ENCODE data around the gene ZNF124. TPM values are rescaled to one million over a fixed set of nuclear protein-coding genes. Genes with fewer than 3 reads are reported as not detected.
"Not testable (repeated sequence)": the region's sequence is repeated elsewhere in the genome, so short reads cannot be mapped to it uniquely, and the experiment has no call there.

ZNF124 gene
- 233 and 273 TPM in 2 replicates for total RNA-seq
- long read RNA-seq, transcript ZNF124-201 (4 exons, 1,674 nt) = major isoform, 44 of 95 reads
- long read RNA-seq, transcript ZNF124-206 (4 exons, 1,292 nt) = minor isoform, 29 of 95 reads
- long read RNA-seq, partial matches to known transcripts = 1 of 95 reads
- long read RNA-seq, other reads (novel, unspliced or antisense) = 15 of 95 reads

DNA sequence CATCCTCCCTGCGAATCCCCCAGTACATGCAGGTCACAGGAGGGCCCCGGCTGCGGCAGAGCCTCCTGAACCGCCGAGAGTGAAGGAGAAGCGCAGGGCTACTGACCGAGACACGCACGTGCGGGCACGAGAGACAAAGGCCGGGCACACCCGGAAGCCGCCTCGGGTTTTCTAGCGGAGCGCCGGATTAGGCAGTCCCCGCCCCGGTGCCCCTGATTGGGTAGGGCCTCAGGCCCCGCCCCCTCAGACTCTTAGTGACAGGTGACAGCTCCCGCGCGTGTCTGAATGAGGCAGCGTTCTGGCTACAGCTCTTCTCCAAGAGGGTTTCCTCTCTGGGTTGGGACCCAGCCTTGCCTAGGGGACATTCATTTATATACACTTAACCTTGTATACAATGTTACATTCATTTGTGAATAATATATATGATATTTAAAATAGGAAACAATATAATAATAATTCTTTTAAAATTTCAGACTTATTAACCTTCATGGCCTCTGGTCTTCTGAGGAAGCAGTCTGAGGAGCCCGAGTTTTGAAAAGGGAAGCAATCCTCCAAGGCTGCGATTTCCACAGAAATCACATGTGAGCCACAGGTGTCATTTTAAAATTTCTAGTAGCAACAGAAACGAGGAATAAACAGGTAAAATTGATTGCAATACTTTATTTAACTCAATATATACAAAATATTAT, at the start of gene ZNF124:
Gene ZNF124 (minus strand): TSS at position 146 of the 689 bp plus-strand sequence. CDS start 143 bp downstream, at position 3.
- DNase-seq (ENCODE audit: low spot score, unreplicated experiment); H3K9me3 Mint-ChIP-seq (ENCODE audit: low read depth); H3K27me3 Mint-ChIP-seq; H3K4me1 Mint-ChIP-seq (ENCODE audit: low read depth); H3K27ac Mint-ChIP-seq; H3K4me3 Mint-ChIP-seq (ENCODE audit: low read depth): not testable (repeated sequence)
- peaks cover 25% of the 10 kb centered on the region for H3K36me3 Mint-ChIP-seq (ENCODE audit: insufficient read depth)

- not testable (repeated sequence) for DNase-seq (ENCODE audit: low spot score, unreplicated experiment); H3K27me3 Mint-ChIP-seq; H3K27ac Mint-ChIP-seq; H3K4me1 Mint-ChIP-seq (ENCODE audit: low read depth); H3K36me3 Mint-ChIP-seq (ENCODE audit: insufficient read depth); H3K4me3 Mint-ChIP-seq (ENCODE audit: low read depth)
- peaks cover 17% of the 10 kb centered on the region for H3K9me3 Mint-ChIP-seq (ENCODE audit: low read depth)
Observed at GRCh38 chr1:247220280-247220679, 48.5 kb upstream of the ZNF124 start.

DNA sequence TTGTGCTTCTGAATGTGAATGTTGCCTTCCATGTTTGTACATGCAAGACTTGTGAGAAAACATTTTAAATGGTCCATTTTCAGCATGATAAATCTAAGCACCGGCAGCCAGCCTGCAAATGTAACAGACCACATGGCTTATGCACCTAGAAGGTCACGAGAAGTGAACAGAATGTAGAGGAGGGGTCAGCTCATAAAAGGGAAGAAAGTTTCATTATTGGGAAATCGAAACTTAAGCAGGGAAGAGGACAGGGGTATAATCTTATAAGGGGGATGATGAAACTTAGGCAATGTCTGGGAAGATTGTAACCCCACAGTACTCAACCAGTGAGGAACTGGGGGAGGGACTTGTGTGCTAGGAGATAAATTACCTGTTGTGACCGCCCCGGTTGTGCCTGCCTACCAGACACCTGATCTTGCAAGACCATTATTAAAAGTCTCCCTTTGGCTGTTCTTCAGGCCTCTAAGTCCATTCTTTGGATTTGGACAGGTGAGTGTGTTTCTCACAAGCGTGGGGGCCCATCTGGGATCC, 46.4 kb upstream of the ZNF124 start:
- Mint-ChIP-seq H3K4me1 (ENCODE audit: low read depth) (peaks cover 3% of the 10 kb centered on the region), H3K27ac (no peak overlapping the region), H3K36me3 (ENCODE audit: insufficient read depth) (no peaks in the 10 kb centered on the region), H3K4me3 (ENCODE audit: low read depth) (no peak overlapping the region), H3K27me3 (no peaks in the 10 kb centered on the region), H3K9me3 (ENCODE audit: low read depth) (peaks cover 5% of the 10 kb centered on the region)
- DNase-seq (ENCODE audit: low spot score, unreplicated experiment) = no peak
- TF ChIP-seq CTCF (IDR thresholded peaks at IDR 0.05; ENCODE audit: unreplicated experiment) = no peak

DNA sequence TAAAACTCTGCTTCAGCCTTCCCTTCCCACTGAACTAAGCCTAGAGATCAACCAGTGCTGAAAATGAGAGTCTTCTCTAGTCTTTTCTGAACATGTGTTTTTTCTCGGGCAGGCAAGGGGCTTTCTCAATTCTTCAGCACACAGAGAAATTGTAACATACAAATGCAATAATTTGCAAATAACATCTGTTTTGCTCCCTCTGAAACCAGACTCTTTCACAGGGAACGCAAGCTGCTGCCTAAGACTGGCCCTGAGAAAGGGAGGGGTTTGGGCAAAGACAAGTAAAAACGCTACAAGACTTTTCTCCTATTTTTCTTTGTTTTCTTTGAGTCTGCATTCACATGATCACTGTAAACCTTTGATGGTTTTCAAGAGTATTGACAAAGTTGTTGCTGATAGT, 44.4 kb upstream of the ZNF124 start:
- Mint-ChIP-seq H3K9me3 (ENCODE audit: low read depth) (peaks cover 2% of the 10 kb centered on the region), H3K4me1 (ENCODE audit: low read depth) (peaks cover 14% of the 10 kb centered on the region), H3K4me3 (ENCODE audit: low read depth) (no peak overlapping the region), H3K27me3 (no peaks in the 10 kb centered on the region), H3K36me3 (ENCODE audit: insufficient read depth) (no peaks in the 10 kb centered on the region), H3K27ac (no peak overlapping the region)
- TF ChIP-seq CTCF (IDR thresholded peaks at IDR 0.05; ENCODE audit: unreplicated experiment) = no peak
- DNase-seq (ENCODE audit: low spot score, unreplicated experiment) = no peak

GRCh38 chr1:247212627-247213617, 41.1 kb upstream of the ZNF124 start:
- no peak for DNase-seq (ENCODE audit: low spot score, unreplicated experiment)
- no peak overlapping the region for H3K27ac Mint-ChIP-seq
- H3K4me3 Mint-ChIP-seq (ENCODE audit: low read depth) = no peak overlapping the region
- no peak for TF ChIP-seq CTCF (IDR thresholded peaks at IDR 0.05; ENCODE audit: unreplicated experiment)
- no peaks in the 10 kb centered on the region for H3K27me3 Mint-ChIP-seq
- H3K9me3 Mint-ChIP-seq (ENCODE audit: low read depth) = peaks cover under 1% of the 10 kb centered on the region
- peaks cover 28% of the 10 kb centered on the region for H3K4me1 Mint-ChIP-seq (ENCODE audit: low read depth)
- no peaks in the 10 kb centered on the region for H3K36me3 Mint-ChIP-seq (ENCODE audit: insufficient read depth)

GRCh38 chr1:247212012-247212411, 40.2 kb upstream of the ZNF124 start:
- no peak overlapping the region for H3K27ac Mint-ChIP-seq
- no peaks in the 10 kb centered on the region for H3K27me3 Mint-ChIP-seq
- H3K36me3 Mint-ChIP-seq (ENCODE audit: insufficient read depth) = peaks cover 2% of the 10 kb centered on the region
- H3K4me3 Mint-ChIP-seq (ENCODE audit: low read depth) = peak overlapping the region; percentile 11
- DNase-seq (ENCODE audit: low spot score, unreplicated experiment) = no peak
- H3K9me3 Mint-ChIP-seq (ENCODE audit: low read depth) = no peaks in the 10 kb centered on the region
- H3K4me1 Mint-ChIP-seq (ENCODE audit: low read depth) = peaks cover 32% of the 10 kb centered on the region
- no peak for TF ChIP-seq CTCF (IDR thresholded peaks at IDR 0.05; ENCODE audit: unreplicated experiment)
